ENCODE results near the gene PRF1. TPM values are rescaled to one million over a fixed set of nuclear protein-coding genes. Genes with fewer than 3 reads are reported as not detected.

Gene PRF1
- total RNA-seq (1 to 10 TPM; 2.8 TPM), polyA plus RNA-seq (1 to 10 TPM; 2.5 to 3.1 TPM)

DNA sequence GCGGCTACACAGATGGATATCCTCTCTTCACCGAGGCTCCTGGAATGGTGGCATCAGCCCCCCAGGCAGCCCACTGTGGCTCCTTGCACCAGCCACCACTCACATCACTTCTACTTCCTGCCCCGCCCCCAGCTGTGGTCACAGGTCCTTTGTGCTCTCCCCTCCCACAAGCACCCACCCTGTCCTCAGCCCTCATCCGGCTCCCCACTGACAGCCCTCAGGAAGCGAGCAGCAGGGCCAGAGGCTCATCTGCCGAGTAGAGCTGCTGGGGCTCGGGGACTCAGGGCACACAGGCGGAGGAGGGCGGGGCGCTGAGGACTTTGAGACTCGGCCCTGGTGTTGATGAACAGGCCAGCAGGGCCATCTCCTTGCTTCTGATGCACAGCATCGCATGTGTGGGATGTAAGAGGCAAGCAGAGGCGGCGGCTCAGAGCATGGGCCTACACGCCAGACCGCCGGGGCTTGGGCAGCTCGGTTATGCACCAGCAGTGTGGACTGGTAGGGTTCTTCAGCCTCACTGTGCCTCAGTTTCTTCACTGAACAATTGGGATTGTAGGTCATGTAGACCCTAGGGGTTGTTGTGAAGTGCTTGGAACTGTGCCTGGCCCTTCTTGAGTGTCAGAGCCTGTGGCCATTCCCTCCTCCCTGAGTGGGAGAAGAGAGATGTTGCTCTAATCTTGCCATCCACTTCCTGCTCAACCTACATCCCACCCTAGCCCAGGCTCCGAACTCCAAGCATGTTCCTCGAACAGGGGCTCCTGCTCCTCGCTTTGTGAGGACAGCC is at the start of gene PRF1:
Gene PRF1, minus strand, starts transcription at position 77 of the 784 bp plus-strand sequence. CDS start 1,839 bp downstream, outside the sequence.
- Histone ChIP-seq H3K4me1 (ENCODE audit: control insufficient read depth in 4 of 4, insufficient read depth in 4 of 4, low read length in 3 of 4) (no peaks in the 10 kb centered on the region), H3K9me3 (ENCODE audit: control insufficient read depth in 4 of 4, low read length in 3 of 4) (no peaks in the 10 kb centered on the region), H3K36me3 (ENCODE audit: control insufficient read depth in 4 of 4, insufficient read depth in 3 of 4, low read depth in 1 of 4, low read length in 3 of 4) (no peaks in the 10 kb centered on the region), H3K4me3 (ENCODE audit: low read depth in 1 of 3, low read length in 3 of 3) (peak within 1 kb of the TSS in 1 of 3 donors; percentile 11), H3K27me3 (ENCODE audit: control insufficient read depth in 4 of 4, insufficient read depth in 4 of 4, low read length in 3 of 4) (no peaks in the 10 kb centered on the region), H3K27ac (ENCODE audit: low read depth in 1 of 2, low read length in 2 of 2) (peak within 1 kb of the TSS in 1 of 2 donors; percentile 13), H3K9ac (ENCODE audit: low read depth in 1 of 2, low read length in 2 of 2) (peak within 1 kb of the TSS in 1 of 2 donors; percentile 3)
- WGBS: 88% methylated on average over 21 of the region's 21 CpGs
- TF ChIP-seq, protein P1, sequence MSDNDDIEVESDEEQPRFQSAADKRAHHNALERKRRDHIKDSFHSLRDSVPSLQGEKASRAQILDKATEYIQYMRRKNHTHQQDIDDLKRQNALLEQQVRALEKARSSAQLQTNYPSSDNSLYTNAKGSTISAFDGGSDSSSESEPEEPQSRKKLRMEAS (IDR thresholded peaks at IDR 0.05): no peak
- TF ChIP-seq JUND (IDR thresholded peaks at IDR 0.05) (no peak), FOXA2 (IDR thresholded peaks at IDR 0.05) (no peak), HNF4G (IDR thresholded peaks at IDR 0.05) (no peak), SP1 (IDR thresholded peaks at IDR 0.05) (no peak), TAF1 (conservative IDR thresholded peaks at IDR 0.05) (no peak), NR2F2 (IDR thresholded peaks at IDR 0.05) (no peak), RAD21 (IDR thresholded peaks at IDR 0.05) (no peak)
- TF ChIP-seq, protein P2, sequence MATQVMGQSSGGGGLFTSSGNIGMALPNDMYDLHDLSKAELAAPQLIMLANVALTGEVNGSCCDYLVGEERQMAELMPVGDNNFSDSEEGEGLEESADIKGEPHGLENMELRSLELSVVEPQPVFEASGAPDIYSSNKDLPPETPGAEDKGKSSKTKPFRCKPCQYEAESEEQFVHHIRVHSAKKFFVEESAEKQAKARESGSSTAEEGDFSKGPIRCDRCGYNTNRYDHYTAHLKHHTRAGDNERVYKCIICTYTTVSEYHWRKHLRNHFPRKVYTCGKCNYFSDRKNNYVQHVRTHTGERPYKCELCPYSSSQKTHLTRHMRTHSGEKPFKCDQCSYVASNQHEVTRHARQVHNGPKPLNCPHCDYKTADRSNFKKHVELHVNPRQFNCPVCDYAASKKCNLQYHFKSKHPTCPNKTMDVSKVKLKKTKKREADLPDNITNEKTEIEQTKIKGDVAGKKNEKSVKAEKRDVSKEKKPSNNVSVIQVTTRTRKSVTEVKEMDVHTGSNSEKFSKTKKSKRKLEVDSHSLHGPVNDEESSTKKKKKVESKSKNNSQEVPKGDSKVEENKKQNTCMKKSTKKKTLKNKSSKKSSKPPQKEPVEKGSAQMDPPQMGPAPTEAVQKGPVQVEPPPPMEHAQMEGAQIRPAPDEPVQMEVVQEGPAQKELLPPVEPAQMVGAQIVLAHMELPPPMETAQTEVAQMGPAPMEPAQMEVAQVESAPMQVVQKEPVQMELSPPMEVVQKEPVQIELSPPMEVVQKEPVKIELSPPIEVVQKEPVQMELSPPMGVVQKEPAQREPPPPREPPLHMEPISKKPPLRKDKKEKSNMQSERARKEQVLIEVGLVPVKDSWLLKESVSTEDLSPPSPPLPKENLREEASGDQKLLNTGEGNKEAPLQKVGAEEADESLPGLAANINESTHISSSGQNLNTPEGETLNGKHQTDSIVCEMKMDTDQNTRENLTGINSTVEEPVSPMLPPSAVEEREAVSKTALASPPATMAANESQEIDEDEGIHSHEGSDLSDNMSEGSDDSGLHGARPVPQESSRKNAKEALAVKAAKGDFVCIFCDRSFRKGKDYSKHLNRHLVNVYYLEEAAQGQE (IDR thresholded peaks at IDR 0.05): no peak
- TF ChIP-seq, protein P3, sequence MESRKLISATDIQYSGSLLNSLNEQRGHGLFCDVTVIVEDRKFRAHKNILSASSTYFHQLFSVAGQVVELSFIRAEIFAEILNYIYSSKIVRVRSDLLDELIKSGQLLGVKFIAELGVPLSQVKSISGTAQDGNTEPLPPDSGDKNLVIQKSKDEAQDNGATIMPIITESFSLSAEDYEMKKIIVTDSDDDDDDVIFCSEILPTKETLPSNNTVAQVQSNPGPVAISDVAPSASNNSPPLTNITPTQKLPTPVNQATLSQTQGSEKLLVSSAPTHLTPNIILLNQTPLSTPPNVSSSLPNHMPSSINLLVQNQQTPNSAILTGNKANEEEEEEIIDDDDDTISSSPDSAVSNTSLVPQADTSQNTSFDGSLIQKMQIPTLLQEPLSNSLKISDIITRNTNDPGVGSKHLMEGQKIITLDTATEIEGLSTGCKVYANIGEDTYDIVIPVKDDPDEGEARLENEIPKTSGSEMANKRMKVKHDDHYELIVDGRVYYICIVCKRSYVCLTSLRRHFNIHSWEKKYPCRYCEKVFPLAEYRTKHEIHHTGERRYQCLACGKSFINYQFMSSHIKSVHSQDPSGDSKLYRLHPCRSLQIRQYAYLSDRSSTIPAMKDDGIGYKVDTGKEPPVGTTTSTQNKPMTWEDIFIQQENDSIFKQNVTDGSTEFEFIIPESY (IDR thresholded peaks at IDR 0.05): no peak
- no peak for DNase-seq (ENCODE audit: low spot score)

DNA sequence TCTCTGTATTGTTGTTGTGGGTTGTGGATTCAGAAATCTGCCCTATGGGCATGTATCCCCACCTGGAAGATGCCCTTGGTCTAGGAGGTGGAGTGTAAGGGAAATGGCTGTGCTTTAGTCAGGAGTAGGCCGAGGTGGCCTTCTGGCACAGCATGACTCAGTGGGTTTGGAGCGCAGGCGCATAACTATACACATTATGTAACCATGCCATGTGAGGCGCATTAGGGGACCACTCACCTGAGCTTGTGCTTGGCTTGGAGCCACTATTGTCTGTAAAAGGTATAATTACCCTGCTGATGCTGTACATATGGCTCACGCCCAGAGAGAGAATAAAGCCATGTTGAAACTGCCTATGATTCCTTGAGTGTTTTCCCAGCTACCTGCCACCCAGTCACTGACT is 49.1 kb upstream of the PRF1 start:
- H3K27me3 ChIP-seq (ENCODE audit: control insufficient read depth in 4 of 4, insufficient read depth in 4 of 4, low read length in 3 of 4): no peaks in the 10 kb centered on the region
- no peaks in the 10 kb centered on the region for H3K36me3 ChIP-seq (ENCODE audit: control insufficient read depth in 4 of 4, insufficient read depth in 3 of 4, low read depth in 1 of 4, low read length in 3 of 4)
- peaks cover 0 to 4% (median 2%) of the 10 kb centered on the region in 4 donors for H3K9me3 ChIP-seq (ENCODE audit: control insufficient read depth in 4 of 4, low read length in 3 of 4)
- H3K27ac ChIP-seq (ENCODE audit: low read depth in 1 of 2, low read length in 2 of 2): no peak overlapping the region
- WGBS: over 99% methylated on average over 5 of the region's 5 CpGs
- DNase-seq (ENCODE audit: low spot score): no peak
- H3K4me3 ChIP-seq (ENCODE audit: low read depth in 1 of 3, low read length in 3 of 3): no peak overlapping the region
- H3K4me1 ChIP-seq (ENCODE audit: control insufficient read depth in 4 of 4, insufficient read depth in 4 of 4, low read length in 3 of 4): no peaks in the 10 kb centered on the region
- no peak overlapping the region for H3K9ac ChIP-seq (ENCODE audit: low read depth in 1 of 2, low read length in 2 of 2)
- TF ChIP-seq, protein P1 (IDR thresholded peaks at IDR 0.05): no peak
- TF ChIP-seq, protein P4, sequence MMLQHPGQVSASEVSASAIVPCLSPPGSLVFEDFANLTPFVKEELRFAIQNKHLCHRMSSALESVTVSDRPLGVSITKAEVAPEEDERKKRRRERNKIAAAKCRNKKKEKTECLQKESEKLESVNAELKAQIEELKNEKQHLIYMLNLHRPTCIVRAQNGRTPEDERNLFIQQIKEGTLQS (IDR thresholded peaks at IDR 0.05): no peak
- TF ChIP-seq RXRA (IDR thresholded peaks at IDR 0.05) (no peak), HNF4G (IDR thresholded peaks at IDR 0.05) (no peak), GABPA (IDR thresholded peaks at IDR 0.05 in 1 of 2, conservative IDR thresholded peaks at IDR 0.05 in 1 of 2) (no peak), TAF1 (conservative IDR thresholded peaks at IDR 0.05) (no peak), JUND (IDR thresholded peaks at IDR 0.05) (no peak), HNF4A (conservative IDR thresholded peaks at IDR 0.05) (no peak), NR2F2 (IDR thresholded peaks at IDR 0.05) (no peak), FOXA2 (IDR thresholded peaks at IDR 0.05) (no peak), YY1 (IDR thresholded peaks at IDR 0.05) (no peak), RAD21 (IDR thresholded peaks at IDR 0.05) (no peak)
- TF ChIP-seq, protein P5, sequence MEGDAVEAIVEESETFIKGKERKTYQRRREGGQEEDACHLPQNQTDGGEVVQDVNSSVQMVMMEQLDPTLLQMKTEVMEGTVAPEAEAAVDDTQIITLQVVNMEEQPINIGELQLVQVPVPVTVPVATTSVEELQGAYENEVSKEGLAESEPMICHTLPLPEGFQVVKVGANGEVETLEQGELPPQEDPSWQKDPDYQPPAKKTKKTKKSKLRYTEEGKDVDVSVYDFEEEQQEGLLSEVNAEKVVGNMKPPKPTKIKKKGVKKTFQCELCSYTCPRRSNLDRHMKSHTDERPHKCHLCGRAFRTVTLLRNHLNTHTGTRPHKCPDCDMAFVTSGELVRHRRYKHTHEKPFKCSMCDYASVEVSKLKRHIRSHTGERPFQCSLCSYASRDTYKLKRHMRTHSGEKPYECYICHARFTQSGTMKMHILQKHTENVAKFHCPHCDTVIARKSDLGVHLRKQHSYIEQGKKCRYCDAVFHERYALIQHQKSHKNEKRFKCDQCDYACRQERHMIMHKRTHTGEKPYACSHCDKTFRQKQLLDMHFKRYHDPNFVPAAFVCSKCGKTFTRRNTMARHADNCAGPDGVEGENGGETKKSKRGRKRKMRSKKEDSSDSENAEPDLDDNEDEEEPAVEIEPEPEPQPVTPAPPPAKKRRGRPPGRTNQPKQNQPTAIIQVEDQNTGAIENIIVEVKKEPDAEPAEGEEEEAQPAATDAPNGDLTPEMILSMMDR (IDR thresholded peaks at IDR 0.05; ENCODE audit: low read depth, low read length, missing input control): no peak
- TF ChIP-seq, protein P3 (IDR thresholded peaks at IDR 0.05): no peak
